Measurements from ENCODE around the gene AUTS2.
"Not testable (repeated sequence)": the region's sequence is repeated elsewhere in the genome, so short reads cannot be mapped to it uniquely, and the experiment has no call there.

The AUTS2 gene

DNA sequence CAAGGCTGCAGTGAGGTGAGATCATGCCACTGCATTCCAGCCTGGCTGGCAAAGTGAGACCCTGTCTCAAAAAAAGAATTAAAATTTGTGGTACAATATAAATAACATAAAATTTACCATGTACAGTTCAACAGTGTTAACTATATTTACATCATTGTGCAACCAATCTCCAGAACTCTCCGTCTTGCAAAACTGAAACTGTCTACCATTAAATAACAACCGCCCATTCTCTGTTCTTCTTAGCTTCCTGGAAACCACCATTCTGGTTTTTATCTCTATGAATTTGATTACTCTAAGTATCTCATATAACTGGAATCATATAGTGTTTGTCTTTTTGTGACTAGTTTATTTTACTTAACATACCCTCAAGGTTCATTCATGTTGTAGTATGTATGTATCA, 167.6 kb downstream of the AUTS2 start:
- DNase-seq = no peak

- peak; percentile 13 for DNase-seq
Observed at GRCh38 chr7:69768986-69769595, 170.8 kb downstream of the AUTS2 start.

- no peak for DNase-seq
Observed at GRCh38 chr7:69769826-69770225, 171.6 kb downstream of the AUTS2 start.

- no peak for DNase-seq
Observed at GRCh38 chr7:69770613-69771012, 172.3 kb downstream of the AUTS2 start.

DNA sequence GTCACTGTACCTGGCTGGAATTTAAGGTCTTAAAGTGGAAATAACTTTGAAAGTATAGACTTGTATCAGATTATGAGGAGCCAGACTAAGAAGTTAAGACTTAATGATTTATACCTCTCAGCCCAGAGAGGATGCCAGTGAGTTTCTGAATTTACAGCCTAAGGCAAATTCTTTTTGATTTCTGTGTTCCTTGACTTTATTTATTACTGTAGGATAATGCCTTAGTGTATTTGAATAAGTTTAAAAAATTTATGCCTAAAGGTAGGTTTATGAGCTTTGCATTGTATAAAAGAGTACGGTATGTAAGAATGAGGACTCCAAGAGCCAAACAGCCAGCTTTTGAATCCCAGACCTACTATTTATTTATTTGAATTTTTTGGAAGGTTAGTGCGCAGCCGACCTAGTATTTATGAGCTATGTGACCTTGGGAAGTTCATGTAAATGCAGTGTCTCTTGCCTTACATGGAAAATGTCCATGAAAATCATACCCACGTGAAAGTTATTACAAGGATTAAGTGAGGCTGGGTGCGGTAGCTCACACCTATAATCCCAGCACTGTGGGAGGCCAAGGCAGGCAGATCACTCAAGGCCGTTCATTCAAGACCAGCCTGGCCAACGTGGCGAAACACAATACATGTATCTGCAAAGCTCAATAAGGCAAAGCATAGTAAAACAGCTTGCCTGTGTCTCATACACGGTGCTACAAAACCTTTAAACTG, 174.6 kb downstream of the AUTS2 start:
- DNase-seq = no peak

GRCh38 chr7:69773535-69774225, 175.4 kb downstream of the AUTS2 start:
- no peak for DNase-seq

- no peak for DNase-seq
Observed at GRCh38 chr7:69775231-69775771, 177.0 kb downstream of the AUTS2 start.

GRCh38 chr7:69776611-69777010, 178.3 kb downstream of the AUTS2 start:
- DNase-seq = no peak

GRCh38 chr7:69778138-69778537, 179.9 kb downstream of the AUTS2 start:
- DNase-seq = no peak

DNA sequence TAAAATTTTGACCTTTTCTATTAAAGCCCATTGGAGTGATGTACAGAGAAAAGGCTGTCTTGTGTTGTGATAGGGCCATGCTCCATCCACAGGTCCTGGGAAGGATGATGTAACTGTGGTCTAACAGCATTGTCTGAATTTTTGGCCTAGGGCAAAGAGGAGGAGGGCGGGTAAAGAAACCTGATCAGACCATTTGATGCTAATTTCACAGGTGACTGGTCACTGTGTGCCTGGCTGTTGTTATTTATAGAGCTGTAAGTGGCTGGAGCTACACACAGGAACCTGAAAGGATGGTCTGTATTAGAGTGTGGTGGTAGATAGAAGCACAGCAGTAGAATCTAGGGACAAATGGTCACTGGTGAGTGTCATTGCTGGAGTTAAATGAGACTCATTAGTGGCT, 182.1 kb downstream of the AUTS2 start:
- DNase-seq = no peak

GRCh38 chr7:69781412-69781846, 183.2 kb downstream of the AUTS2 start:
- DNase-seq = no peak

GRCh38 chr7:69782917-69783684, 184.8 kb downstream of the AUTS2 start:
- DNase-seq = peak; percentile 64

- DNase-seq = not testable (repeated sequence)
Observed at GRCh38 chr7:69786130-69786529, 187.9 kb downstream of the AUTS2 start.

DNA sequence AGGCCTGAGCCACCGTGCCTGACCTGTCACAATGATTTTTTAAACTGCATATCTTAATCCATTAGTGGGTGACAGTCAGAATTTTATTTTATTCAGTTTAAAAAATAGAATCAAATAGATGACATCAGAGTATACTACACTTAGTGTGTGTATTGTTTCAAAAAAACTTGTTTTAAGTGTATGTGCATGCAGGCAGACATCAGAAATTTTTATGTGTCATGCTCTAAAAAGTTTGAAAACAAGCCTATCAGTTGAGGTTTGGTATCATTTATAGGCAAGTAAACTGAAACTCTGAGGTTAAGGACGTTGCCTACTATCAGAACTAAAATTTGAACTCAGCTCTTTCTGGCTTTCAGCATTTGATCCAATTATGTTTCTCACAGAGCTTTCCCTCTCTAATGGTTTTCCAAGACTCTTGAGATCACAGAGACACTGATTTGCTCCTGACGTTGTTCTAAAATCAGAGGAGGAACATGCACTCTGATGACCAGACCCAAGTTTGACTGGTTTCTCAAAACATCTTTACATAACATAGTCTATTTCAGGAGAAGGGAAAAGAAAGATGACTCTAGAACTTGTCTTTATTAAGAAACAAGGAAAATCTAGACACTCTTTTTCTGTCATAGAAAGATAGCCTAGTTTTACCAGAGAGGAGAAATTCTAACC, 188.6 kb downstream of the AUTS2 start:
- DNase-seq = no peak

DNA sequence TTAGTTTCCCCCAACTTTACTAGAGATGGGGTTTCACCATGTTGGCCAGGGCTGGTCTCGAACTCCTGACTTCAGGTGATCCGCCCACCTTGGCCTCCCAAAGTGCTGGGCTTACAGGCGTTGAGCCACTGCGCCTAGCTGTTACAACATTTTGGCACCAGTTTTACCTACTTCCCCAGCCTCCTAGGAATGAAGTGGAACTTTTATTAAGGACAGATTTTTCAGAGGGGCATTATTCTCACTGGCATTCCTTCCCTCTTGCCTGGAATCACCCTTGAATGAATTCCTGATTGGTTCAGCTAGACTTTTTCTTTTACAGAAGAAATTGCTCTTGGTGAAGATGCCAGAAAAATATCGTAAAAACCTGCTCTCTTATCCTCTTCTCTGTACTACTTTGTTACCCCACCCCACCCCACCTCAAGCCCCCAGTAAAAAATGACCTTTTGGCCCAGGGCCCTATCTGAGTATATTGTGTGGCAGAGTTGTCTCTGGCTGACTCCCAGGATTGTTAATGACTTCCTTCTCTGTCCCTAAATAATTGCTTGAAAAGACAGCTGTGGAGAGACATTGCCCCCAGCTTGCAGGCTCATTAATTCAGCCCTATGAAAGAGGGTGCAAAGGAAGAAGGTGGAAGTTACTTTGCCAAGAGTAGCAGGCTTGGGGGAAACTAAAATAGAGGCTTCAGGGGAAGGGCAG, 189.6 kb downstream of the AUTS2 start:
- DNase-seq = peak; percentile 8

- DNase-seq = no peak
Observed at GRCh38 chr7:69789563-69789962, 191.3 kb downstream of the AUTS2 start.

DNA sequence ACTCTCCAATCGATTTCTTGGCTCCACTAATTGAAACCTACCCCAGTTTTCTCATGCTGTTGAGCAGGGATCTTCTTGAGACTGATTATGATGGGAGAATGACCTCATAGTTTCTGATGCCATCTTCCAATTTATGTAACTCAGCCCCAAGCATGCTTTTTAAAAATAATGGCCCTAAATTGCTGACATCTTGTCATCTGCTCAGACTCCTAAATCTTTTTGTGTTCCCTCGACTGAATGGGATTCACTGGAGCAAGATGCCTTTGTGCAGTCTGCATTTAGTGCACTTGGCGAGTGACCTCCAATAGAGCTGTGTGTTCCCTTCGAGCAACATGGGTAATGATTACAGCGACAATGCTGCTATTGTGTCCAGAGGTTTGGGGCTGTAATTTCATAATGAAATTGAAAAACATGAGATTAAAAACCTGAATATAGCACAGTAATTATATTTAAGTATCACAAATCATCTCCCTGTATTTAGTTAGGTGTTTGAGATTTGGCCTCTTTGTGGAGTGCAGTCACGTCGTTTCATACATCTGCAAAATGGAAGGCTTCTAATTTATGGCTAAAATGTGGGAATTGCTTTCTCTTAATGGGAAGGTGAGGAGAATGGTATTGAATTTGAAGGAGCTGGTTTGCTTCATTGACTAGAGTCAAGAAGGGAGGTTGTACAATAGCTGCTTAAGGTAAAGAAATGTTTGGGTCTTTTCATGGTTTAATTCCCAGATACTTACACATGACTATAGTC, 192.9 kb downstream of the AUTS2 start:
- DNase-seq = peak; percentile 42

DNA sequence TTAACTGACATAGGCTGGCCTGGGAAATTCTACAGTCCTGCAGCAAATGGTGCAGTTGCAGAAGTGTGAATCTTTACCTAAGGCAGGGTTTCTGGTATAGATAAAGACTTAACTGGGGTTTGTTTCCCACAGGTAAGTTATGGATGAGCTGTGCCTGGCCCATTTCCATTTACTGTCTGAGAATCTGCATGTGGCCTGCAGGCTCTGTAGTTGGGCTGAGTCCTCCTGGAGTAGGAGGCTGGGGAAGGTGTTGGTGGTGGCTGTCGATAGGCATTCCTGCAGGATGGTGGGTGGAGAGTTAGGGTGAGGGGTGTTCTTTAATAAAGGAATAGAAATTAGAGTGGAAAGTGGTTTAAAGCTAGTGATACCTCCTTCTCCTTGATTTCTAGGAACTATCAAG, 193.5 kb downstream of the AUTS2 start:
- DNase-seq = no peak

- DNase-seq = no peak
Observed at GRCh38 chr7:69795932-69796331, 197.7 kb downstream of the AUTS2 start.

DNA sequence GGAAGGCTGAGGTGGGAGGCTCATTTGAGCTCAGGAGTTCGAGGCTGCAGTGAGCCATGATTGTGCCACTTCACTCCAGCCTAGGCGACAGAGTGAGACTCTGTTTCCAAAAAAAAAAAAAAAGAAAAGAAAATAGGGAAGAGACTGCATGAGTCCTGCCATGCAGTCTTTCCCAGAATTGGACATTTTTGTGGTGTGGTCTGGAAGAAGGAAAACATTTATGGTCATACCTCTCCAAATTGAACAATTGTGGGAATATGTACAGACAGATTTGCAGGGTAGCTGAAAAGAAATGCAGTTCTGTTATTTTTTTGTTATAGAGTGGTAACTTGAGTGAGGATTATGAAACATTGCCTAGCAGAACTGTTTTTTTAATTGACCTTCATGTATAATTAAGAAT, 198.1 kb downstream of the AUTS2 start:
- no peak for DNase-seq
